Progenitor cell of endocrine pancreas (in vitro differentiated cells): ENCODE data around the gene ABCF3. TPM values are rescaled to one million over a fixed set of nuclear protein-coding genes. Genes with fewer than 3 reads are reported as not detected.

ENCODE experiments used
- DNase-seq: peaks from one replicate; pipeline ENCODE4 v3.0.0; 2021; ENCODE audit warnings: low spot score; ENCODE audit not compliant: unreplicated experiment
- H3K27ac Mint-ChIP-seq: 2 replicates; pipeline ENCODE4 v1.8.0; 2021; ENCODE audit warnings: mild to moderate bottlenecking, moderate library complexity, mixed read lengths
- H3K27me3 Mint-ChIP-seq: 2 replicates; pipeline ENCODE4 v1.8.0; 2021; ENCODE audit warnings: mixed read lengths
- H3K36me3 Mint-ChIP-seq: 2 replicates; pipeline ENCODE4 v1.8.0; 2022; ENCODE audit warnings: mixed read lengths; ENCODE audit not compliant: insufficient read depth
- H3K4me1 Mint-ChIP-seq: 2 replicates; pipeline ENCODE4 v1.8.0; 2021; ENCODE audit warnings: low read depth, mixed read lengths
- H3K4me3 Mint-ChIP-seq: 2 replicates; pipeline ENCODE4 v1.8.0; 2021; ENCODE audit warnings: low read depth, mild to moderate bottlenecking, moderate library complexity, mixed read lengths
- H3K9me3 Mint-ChIP-seq: 2 replicates; pipeline ENCODE4 v1.8.0; 2021; ENCODE audit warnings: low read depth, mixed read lengths
- CTCF ChIP-seq: fragments of 200-600 bp; sonication (generic); IDR thresholded peaks from one replicate; pipeline ENCODE4 v1.5.0; 2021; ENCODE audit warnings: antibody characterized with exemption, mild to moderate bottlenecking; ENCODE audit not compliant: unreplicated experiment
- total RNA-seq: library from RNA; stranded (reverse); gene quantifications from 2 replicates; pipeline ENCODE4 v1.2.1, GENCODE V29; 2021

The ABCF3 gene
- total RNA-seq, 1 donor from 2014 or later = 60.8 TPM

GRCh38 chr3:184237807-184238206, 51.8 kb downstream of the ABCF3 start:
- H3K27me3 Mint-ChIP-seq = peaks cover 9% of the 10 kb centered on the region
- H3K9me3 Mint-ChIP-seq = no peaks in the 10 kb centered on the region
- no peak overlapping the region for H3K4me3 Mint-ChIP-seq
- no peak for TF ChIP-seq CTCF
- DNase-seq = no peak
- no peak overlapping the region for H3K27ac Mint-ChIP-seq
- H3K36me3 Mint-ChIP-seq = peaks cover 4% of the 10 kb centered on the region
- H3K4me1 Mint-ChIP-seq = no peaks in the 10 kb centered on the region

GRCh38 chr3:184238246-184238818, 52.3 kb downstream of the ABCF3 start:
- Mint-ChIP-seq H3K9me3 (no peaks in the 10 kb centered on the region), H3K4me3 (no peak overlapping the region), H3K27ac (no peak overlapping the region), H3K27me3 (peaks cover 6% of the 10 kb centered on the region), H3K4me1 (no peaks in the 10 kb centered on the region), H3K36me3 (peaks cover 5% of the 10 kb centered on the region)
- no peak for TF ChIP-seq CTCF
- no peak for DNase-seq

DNA sequence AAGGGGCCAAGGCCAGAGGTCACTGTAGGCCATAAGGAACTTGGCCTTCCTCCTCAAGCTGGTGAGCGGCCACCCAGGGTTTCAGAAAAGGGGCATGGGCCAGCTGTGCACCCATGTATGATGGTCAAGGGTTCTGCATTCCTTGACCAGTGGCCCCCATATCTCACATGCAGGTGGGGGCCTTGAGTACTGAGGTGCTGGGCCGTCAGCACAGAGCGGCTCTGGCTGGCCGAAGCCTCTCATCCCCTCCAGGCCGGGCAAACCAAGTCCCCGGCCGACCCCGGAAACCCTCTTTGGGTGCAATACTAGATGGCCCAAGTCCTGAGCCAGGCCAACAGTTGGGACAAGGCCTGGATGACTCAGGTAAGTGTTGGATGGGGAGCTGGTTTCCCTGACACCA, 53.2 kb downstream of the ABCF3 start:
- DNase-seq = no peak
- TF ChIP-seq CTCF = no peak
- Mint-ChIP-seq H3K9me3 (no peaks in the 10 kb centered on the region), H3K4me3 (no peak overlapping the region), H3K27ac (no peak overlapping the region), H3K27me3 (peaks cover 3% of the 10 kb centered on the region), H3K4me1 (no peaks in the 10 kb centered on the region), H3K36me3 (peaks cover 5% of the 10 kb centered on the region)

DNA sequence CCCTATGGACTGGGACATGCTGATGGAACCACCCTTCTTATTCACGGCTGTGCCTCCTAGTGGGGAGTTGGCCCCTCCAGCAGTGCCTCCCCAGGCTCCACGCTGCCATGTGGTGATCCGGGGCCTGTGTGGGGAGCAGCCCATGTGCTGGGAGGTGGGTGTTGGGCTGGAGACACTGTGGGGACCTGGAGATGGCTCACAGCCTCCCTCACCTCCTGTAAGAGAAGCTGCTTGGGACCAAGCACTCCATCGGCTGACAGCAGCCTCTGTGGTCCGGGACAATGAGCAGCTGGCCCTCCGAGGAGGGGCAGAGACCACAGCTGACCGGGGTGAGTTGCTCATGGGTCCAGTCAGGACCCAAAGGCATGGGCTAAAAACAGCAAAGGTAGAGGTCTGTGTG, 53.7 kb downstream of the ABCF3 start:
- no peak overlapping the region for H3K4me3 Mint-ChIP-seq
- H3K9me3 Mint-ChIP-seq = no peaks in the 10 kb centered on the region
- no peak for DNase-seq

DNA sequence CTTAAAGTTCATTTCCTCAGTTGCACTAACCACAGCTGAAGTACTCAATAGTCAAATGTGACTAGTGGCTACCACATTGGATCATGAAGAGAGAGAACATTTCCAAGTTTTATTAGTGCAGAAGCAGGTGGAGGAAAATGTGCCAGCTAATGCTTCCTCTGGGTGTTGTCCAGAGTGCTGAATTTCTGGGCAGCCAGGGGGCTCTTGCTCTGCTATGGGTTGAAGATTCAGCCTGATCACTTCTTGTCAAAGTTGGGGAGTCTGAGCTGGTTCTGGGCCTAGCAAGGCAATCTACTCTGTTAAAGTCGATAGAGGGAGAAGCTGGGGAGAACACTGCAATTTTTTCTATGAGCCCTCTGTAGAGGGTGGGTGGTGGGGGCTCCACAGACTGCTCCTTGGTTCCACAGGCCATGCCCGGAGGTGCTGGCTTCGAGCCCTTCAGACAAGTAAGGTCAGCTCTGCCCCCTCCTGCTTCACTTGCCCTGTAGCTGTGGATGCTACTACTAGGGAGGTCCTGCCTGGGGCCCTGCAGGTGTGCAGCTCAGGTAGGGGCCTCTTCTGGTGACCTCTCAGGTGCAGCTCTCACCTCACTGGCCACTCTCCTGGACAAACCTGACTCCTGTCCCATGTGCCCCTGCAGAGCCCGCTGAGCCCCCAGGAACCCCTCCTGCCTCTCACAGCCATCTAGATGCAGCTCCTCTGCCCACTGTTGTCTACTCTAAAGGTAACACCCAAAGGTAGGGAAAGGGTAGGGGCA, 54.6 kb downstream of the ABCF3 start:
- Mint-ChIP-seq H3K4me3 (no peak overlapping the region), H3K4me1 (no peaks in the 10 kb centered on the region), H3K36me3 (peaks cover 9% of the 10 kb centered on the region), H3K9me3 (no peaks in the 10 kb centered on the region), H3K27me3 (peaks cover 3% of the 10 kb centered on the region), H3K27ac (no peak overlapping the region)
- TF ChIP-seq CTCF = no peak
- no peak for DNase-seq

More for the DNA sequence above, 53.7 kb downstream of the ABCF3 start:
- Mint-ChIP-seq H3K4me1 (no peaks in the 10 kb centered on the region), H3K27ac (no peak overlapping the region), H3K27me3 (peaks cover 3% of the 10 kb centered on the region), H3K36me3 (peaks cover 5% of the 10 kb centered on the region)
- TF ChIP-seq CTCF = no peak
